Stimulated activated CD8-positive, alpha-beta memory T cell treated with anti-CD3 and anti-CD28 coated beads, Interleukin-15, amount 100 ng/mL, for 4 hours (primary cell): ENCODE measurements around the gene FYN.

Experiments used
- DNase-seq, 2 donors: peaks; one replicate each; pipeline ENCODE4 v3.0.0-alpha.2; 2020; ENCODE audit warnings: low read depth in 2 of 2

The FYN gene

GRCh38 chr6:111710911-111711310, 162.3 kb downstream of the FYN start:
- DNase-seq: no peak

- no peak for DNase-seq
Measured at GRCh38 chr6:111710439-111710838, 162.8 kb downstream of the FYN start.

DNA sequence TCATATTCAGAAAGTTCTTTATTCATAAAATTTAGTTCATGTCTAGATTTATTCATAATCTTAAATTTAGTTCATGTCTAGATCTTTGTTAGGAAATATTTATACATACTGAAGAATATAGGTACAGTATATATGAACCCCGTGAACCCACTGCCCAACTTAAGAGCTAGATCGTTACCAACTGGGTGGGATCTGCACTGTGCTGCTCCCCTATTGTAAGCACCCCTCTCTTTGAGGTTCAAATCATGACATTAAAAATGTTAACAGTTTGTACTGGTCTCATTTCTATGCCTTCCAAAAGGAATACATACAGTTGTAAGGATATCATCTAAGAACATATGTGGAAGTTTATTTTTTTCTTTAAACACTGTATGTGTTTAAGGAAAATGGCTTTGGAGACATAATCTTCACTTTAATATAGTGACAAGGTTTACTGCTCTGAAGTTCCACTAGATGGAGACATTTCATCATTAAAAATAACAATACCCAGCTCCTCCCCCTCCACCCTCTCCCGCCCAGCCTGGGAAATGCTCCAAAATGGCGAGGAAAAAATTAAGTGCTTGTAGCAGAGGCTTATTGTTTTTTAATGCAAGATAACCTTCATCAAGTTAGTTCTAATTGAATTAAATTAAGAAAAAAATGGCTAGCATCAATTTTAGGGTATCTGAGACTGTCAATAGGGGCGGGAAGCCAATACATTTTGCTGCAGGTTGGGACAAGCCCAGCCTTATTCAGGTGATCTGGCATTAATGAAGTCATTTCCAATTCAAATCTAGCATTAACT, 163.4 kb downstream of the FYN start:
- peak; percentile 17 to 34 for DNase-seq

GRCh38 chr6:111709201-111709600, 164.1 kb downstream of the FYN start:
- DNase-seq: no peak

- DNase-seq: no peak
Measured at GRCh38 chr6:111707773-111708172, 165.5 kb downstream of the FYN start.

GRCh38 chr6:111706841-111707391, 166.3 kb downstream of the FYN start:
- no peak for DNase-seq

DNA sequence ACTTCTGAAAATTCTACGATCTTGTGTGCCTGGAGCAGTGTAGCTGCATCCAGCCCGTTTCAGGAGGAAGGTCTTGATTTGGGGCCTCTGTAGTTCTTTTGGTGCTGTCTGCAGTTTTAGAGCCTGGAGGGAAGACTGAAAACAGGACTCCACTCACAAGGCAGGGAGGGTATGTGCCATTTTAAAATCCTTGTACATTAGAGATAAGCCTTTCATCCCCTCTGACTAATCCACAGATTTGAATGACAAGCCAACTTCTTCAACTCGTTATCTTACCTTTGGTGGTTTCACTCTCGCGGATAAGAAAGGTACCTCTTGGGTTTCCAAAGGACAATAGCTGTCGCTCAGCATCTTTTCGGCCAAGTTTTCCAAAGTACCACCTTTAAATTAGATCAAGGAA, 169.5 kb downstream of the FYN start:
- no peak for DNase-seq

DNA sequence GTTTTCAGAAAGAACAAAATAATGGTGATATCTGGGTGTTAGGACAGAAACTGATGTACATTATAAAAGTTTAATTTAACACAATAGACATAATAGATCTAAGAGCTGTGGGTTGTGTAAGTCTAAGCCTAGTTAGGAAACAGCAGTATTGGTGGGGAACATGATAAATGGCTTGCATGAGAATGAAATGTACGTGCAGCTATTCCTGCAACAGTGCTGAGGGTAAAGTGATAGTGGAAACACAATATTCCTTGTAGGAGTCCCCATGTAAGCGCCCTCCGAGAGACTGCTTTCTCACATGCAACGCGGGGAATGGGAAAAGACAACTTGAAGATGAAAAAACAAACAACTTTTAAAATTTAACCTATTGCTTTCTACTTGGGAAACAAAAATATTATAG, 171.0 kb downstream of the FYN start:
- no peak for DNase-seq

- no peak for DNase-seq
Measured at GRCh38 chr6:111701146-111701545, 172.1 kb downstream of the FYN start.

- DNase-seq: no peak
Measured at GRCh38 chr6:111700135-111700690, 173.0 kb downstream of the FYN start.

DNA sequence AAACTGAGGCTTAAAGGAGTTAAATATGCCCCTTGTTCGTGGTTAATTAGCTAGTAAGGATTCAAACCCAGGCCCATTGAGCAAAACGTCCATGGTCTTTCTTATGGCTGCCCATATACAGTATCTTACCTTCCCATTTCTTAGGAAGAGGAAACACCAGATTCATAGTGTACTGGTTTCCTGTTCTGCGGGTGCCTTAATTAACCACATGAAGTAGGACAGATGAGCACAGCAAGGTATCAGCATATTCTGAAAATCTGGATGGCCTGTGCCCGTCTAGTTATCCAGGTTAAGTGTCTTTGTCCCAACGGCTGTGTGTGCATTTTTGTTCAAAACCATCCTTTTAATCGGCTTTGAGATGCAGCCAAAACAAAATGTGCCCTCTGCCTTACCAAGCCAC, 174.1 kb downstream of the FYN start:
- no peak for DNase-seq

- DNase-seq: no peak
Measured at GRCh38 chr6:111696814-111697213, 176.4 kb downstream of the FYN start.

DNA sequence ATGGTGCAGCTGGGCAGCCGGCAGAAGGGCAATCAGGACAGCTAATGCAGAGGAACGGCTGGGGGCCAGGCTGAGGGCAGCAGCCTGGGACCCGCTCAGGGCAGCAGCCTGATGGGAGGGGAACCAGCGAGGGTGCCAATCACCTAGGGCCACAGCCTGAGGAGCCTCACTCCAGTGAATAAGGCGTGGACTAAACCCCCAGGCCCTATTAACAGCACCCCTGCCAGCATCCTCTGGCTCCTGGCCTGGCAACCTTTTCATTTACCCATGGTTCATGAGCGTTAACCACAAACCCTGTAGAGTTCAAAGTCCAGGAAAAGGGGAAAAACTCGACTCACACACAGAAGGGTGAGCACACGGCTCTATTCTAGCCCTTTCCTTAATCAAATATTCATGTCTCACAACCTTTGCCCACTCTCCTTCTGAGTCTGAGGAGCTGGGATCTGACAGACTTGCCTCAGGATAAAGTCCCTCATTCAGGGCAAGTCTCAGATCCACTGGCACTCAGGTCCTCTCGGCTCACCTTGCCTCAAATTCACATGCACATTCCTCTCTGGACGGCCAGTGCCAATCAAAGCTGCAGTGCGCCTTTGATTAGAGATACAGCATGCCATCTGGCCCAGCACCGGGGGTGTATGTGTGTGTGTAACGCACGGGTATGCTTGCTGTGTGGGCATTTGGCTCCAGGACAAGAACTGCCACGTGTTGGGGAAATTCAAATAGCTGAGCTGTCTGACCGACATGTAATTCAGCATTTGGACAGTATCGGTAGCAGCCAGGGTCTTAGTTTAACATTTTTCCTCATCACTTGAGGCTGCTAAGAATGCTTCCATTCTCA, 180.7 kb downstream of the FYN start:
- no peak for DNase-seq

- DNase-seq: no peak
Measured at GRCh38 chr6:111691345-111692225, 181.7 kb downstream of the FYN start.

DNA sequence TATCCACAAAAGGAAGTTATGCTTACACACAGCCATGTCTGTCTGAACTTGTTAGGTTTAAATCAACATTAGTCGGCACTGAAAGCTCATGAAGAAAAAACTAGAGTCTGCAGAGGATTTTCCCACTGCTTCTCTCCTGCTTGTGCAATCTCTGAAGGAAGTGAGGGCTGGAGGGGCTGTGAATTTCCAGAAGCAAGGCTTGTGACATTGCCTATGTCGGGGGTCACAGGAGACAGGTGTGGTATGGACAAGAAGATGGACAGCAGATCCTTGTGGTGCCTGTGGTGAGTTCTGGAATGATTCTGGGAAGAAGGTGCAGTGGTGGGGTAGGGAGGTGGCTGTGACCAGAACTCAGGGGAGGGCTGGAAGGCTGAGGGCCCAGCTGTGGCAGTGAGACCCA, 183.3 kb downstream of the FYN start:
- no peak for DNase-seq

GRCh38 chr6:111689419-111689818, 183.8 kb downstream of the FYN start:
- DNase-seq: no peak

DNA sequence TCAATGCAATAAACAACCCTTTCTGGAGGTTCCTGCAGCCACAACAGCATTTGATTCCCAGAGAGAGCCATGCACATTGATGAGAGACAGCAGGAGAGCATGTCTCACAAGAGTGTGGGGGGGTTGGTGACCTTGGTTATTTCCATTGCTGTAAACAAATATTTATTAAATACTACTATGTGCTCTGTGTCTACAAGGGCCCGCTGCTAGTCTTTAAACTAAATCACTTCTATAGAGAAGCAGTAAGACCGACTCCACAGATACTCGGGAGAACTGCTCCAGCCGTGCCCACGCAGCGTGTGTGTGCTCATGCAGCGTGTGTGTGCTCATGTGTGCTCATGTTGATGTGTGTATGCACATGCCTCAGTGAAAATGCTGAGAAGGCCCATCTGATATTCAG, 184.9 kb downstream of the FYN start:
- DNase-seq: no peak

DNA sequence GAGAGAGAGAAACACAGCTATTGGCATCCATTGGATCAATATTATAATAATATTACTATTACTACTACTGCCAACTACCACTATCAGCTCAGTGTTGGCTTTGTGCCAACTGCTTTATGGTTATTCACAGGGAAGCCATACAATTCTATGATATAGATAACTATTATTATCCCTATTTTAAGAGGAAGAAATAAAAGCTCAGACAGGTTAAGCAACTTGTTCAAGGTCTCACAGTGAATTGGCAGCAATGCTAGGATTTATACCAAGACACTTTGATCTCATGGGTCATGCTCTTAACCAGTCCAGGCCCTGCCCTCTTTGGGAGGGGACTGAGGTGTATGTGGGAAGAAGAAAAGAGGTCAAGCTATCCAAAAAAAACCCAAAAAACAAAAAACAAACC, 185.6 kb downstream of the FYN start:
- no peak for DNase-seq

DNA sequence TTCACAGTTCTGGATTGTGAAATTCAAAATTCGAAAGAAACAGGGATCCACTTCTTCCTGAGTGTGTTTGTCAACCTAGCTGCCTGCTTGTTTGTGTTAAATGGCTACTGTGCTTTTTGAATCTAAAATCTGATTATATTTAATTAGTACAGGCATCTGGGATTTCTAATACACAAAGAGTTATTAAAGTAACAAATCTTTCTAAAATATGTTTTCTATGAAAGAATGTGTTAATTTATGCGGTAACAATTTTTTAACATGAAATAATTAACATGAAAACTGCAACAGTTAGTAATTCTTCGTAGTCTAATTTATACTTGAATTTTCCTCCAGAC, 186.4 kb downstream of the FYN start:
- DNase-seq: no peak

DNA sequence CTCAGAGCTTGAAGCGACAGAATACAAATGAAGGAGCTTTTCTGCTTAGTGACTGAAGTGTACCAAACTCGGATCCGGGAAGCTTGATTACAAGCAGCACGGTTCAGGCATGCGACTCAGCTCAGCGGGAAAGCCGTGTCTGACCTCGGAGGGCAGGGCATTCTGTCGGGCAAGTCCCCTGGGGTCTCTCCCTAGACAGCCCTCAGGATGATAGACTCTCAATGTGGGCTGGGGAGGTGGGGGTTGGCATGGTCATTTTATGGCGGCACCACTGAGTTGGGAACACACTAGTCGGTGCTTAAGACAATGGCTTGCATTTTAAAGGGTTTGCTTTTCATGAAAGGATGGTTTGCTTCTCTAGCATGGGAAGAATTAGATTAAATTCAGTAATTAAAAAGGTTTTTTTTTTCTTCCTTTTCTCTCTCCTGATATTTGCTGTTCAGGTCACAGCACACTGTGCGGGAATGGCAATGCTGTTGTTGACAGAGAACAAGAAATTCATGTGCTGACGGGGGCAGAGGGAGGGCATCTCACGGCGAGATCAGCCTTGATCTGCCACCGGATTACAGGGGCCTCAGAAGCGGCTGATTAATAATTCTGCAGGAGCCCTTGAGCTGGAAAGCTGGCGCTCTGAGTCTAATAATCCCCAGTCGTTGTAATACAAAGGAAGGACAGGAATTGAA, 186.9 kb downstream of the FYN start:
- no peak for DNase-seq

- no peak for DNase-seq
Measured at GRCh38 chr6:111685526-111685925, 187.7 kb downstream of the FYN start.
